HFFc6 (cell line): ENCODE results near the gene PAN3. TPM values are rescaled to one million over a fixed set of nuclear protein-coding genes. Genes with fewer than 3 reads are reported as not detected.

Source experiments
- DNase-seq: peaks from one replicate; pipeline ENCODE4 v3.0.0-alpha.2; 2018
- H3K27ac Mint-ChIP-seq: 2 replicates; pipeline ENCODE4 v1.8.0; 2020; ENCODE audit warnings: mild to moderate bottlenecking, mixed read lengths
- H3K27me3 Mint-ChIP-seq: 2 replicates; pipeline ENCODE4 v1.8.0; 2021; ENCODE audit warnings: mild to moderate bottlenecking, moderate library complexity, mixed read lengths; ENCODE audit not compliant: insufficient read depth
- H3K36me3 Mint-ChIP-seq: 2 replicates; pipeline ENCODE4 v1.8.0; 2021; ENCODE audit warnings: low read depth, mixed read lengths
- H3K4me1 Mint-ChIP-seq: 2 replicates; pipeline ENCODE4 v1.8.0; 2020; ENCODE audit warnings: low read depth, mixed read lengths
- H3K4me3 Mint-ChIP-seq: 2 replicates; pipeline ENCODE4 v1.8.0; 2020; ENCODE audit warnings: mild to moderate bottlenecking, moderate library complexity, mixed read lengths
- H3K9me3 Mint-ChIP-seq: 2 replicates; pipeline ENCODE4 v1.8.0; 2020; ENCODE audit warnings: mild to moderate bottlenecking, mixed read lengths
- total RNA-seq, 6 experiments: library from RNA; stranded (reverse); fragmentation: NEBNext Ultra II Directional; extraction: Animal tissue kit (Norgen Biotek cat#: 25700); gene quantifications; 2 replicates in 1 of 6; 3 replicates in 5 of 6; pipeline ENCODE4 v1.2.3, GENCODE V29; 2021
- TF ChIP-seq, protein P1 (sequence below): fragments of 200-600 bp; sonication (generic); IDR thresholded peaks from 2 replicates; pipeline ENCODE4 v1.5.0; 2021; ENCODE audit warnings: antibody characterized with exemption, mild to moderate bottlenecking

PAN3 gene
- total RNA-seq, 6 experiments from 2014 or later = 16.9 to 20.2 (median 18.0) TPM

DNA sequence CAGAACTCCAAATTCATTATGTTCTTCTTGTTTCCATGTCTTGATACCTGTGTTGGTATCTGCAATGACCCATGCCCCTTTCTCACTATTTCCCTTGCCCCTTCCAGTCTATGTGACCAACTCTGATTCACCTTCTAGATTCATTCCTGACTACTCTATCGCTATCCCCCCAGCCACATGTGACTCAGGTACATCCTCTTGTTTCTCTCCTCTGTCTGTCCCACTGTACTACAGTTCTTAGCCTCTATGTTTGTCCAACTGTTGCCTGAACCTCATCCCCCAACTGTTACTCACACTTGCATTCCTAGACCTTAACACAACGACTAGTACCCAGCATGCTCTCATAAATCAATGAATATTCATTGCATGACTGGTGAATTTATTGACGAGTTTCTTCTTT, 27.9 kb upstream of the PAN3 start:
- no peak for DNase-seq
- Mint-ChIP-seq H3K27ac (no peak overlapping the region), H3K4me1 (no peaks in the 10 kb centered on the region), H3K27me3 (peaks cover 4% of the 10 kb centered on the region), H3K9me3 (no peaks in the 10 kb centered on the region), H3K36me3 (no peaks in the 10 kb centered on the region), H3K4me3 (no peak overlapping the region)
- TF ChIP-seq, protein P1, sequence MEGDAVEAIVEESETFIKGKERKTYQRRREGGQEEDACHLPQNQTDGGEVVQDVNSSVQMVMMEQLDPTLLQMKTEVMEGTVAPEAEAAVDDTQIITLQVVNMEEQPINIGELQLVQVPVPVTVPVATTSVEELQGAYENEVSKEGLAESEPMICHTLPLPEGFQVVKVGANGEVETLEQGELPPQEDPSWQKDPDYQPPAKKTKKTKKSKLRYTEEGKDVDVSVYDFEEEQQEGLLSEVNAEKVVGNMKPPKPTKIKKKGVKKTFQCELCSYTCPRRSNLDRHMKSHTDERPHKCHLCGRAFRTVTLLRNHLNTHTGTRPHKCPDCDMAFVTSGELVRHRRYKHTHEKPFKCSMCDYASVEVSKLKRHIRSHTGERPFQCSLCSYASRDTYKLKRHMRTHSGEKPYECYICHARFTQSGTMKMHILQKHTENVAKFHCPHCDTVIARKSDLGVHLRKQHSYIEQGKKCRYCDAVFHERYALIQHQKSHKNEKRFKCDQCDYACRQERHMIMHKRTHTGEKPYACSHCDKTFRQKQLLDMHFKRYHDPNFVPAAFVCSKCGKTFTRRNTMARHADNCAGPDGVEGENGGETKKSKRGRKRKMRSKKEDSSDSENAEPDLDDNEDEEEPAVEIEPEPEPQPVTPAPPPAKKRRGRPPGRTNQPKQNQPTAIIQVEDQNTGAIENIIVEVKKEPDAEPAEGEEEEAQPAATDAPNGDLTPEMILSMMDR = no peak

DNA sequence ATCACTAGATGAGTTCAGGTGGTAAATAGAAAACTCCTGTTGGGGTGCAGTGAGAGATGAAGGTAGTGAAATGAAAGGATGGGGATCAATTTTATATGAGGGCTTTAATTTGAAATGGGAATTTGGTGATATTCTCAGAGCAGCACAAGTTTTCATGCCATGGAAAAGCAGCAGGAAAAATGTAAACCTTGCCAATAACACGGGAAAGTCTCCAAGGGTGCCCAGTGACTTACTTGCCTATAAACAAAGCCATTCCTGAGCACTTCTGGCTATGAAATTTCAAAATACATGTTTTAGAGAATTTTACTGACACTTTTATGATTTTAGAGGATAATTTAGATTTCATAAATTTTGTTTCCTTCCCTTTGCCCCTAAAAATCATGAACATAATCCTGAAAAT, 21.6 kb upstream of the PAN3 start:
- no peak for DNase-seq
- TF ChIP-seq, protein P1 = no peak
- Mint-ChIP-seq H3K4me1 (no peaks in the 10 kb centered on the region), H3K36me3 (no peaks in the 10 kb centered on the region), H3K4me3 (no peak overlapping the region), H3K9me3 (no peaks in the 10 kb centered on the region), H3K27ac (no peak overlapping the region), H3K27me3 (peaks cover 28% of the 10 kb centered on the region)

DNA sequence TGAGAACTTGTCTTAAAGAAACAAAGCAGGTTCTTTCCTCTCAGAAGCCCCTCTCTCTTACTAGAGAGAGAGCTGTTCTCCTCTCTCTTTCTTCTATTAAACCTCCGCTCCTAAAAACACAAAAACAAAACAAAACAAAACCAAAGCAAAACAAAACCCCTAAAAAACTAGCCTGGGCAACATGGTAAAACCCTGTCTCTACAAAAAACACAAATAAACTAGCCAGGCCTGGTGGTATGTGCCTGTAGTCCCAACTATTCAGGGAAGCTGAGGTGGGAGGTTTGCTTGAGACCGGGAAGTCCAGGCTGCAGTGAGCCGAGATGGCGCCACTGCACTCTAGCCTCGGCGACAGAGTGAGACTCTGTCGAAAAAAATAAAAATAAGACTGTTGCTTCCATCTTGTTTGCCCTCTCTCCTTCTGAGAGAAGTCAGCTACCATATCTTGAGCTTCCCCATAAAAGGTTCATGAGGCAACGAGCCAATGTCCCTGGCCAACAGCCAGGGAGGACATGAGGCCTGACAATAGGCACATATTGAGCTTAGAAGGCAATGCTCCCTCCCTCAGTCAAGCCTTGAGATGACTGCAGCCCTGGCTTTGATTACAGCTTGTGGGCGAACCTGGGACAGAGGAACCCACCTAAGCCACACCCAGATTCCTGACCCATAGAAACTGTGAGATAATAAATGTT, 20.5 kb upstream of the PAN3 start:
- no peak for DNase-seq
- TF ChIP-seq, protein P1 = no peak
- no peak overlapping the region for H3K4me3 Mint-ChIP-seq
- H3K9me3 Mint-ChIP-seq = no peaks in the 10 kb centered on the region
- H3K36me3 Mint-ChIP-seq = no peaks in the 10 kb centered on the region
- H3K27me3 Mint-ChIP-seq = peaks cover 28% of the 10 kb centered on the region
- no peaks in the 10 kb centered on the region for H3K4me1 Mint-ChIP-seq
- no peak overlapping the region for H3K27ac Mint-ChIP-seq

DNA sequence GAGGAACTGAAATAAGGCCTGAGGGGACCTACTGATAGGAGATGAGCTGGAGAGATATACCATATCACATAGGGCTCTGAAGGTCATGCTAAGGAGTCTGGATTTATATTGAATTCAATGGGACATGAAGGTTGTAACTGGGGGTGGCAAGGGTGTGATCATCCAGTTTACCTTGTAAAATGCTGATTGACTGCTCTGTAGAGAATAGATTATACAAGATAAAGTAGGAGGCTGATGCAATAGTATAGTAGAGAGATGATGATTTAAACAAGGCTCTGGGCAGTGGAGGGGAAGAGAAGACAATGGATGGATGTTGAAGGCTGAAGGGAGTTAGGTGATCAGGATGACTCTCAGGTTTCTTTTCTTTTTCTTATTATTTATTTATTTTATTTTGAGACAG, 18.0 kb upstream of the PAN3 start:
- H3K36me3 Mint-ChIP-seq = no peaks in the 10 kb centered on the region
- H3K4me3 Mint-ChIP-seq = no peak overlapping the region
- no peaks in the 10 kb centered on the region for H3K9me3 Mint-ChIP-seq
- H3K27ac Mint-ChIP-seq = no peak overlapping the region
- no peaks in the 10 kb centered on the region for H3K4me1 Mint-ChIP-seq
- TF ChIP-seq, protein P1 = no peak
- H3K27me3 Mint-ChIP-seq = peaks cover 26% of the 10 kb centered on the region
- DNase-seq = no peak

DNA sequence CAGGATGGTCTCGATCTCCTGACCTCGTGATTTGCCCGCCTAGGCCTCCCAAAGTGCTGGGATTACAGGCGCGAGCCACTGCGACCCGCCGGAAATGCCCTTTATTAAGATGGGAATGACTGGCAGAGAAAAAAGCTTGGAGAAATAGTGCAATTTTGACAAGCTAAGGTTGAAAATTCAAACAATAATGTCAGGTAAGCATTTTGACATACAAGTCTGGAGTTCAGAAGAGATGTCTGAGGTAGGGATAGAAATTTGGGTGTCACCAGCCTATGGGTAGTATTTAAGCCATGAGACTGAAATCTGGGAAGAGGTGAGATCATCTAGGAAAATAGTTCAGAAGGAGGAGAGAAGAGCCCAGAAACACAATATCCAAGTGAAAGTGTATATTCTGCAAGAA, 17.1 kb upstream of the PAN3 start:
- TF ChIP-seq, protein P1 = no peak
- Mint-ChIP-seq H3K27ac (no peak overlapping the region), H3K4me3 (no peak overlapping the region), H3K9me3 (no peaks in the 10 kb centered on the region), H3K27me3 (peaks cover 23% of the 10 kb centered on the region), H3K4me1 (no peaks in the 10 kb centered on the region), H3K36me3 (no peaks in the 10 kb centered on the region)
- no peak for DNase-seq
